ENCODE data around the gene GNGT1.

Gene GNGT1

DNA sequence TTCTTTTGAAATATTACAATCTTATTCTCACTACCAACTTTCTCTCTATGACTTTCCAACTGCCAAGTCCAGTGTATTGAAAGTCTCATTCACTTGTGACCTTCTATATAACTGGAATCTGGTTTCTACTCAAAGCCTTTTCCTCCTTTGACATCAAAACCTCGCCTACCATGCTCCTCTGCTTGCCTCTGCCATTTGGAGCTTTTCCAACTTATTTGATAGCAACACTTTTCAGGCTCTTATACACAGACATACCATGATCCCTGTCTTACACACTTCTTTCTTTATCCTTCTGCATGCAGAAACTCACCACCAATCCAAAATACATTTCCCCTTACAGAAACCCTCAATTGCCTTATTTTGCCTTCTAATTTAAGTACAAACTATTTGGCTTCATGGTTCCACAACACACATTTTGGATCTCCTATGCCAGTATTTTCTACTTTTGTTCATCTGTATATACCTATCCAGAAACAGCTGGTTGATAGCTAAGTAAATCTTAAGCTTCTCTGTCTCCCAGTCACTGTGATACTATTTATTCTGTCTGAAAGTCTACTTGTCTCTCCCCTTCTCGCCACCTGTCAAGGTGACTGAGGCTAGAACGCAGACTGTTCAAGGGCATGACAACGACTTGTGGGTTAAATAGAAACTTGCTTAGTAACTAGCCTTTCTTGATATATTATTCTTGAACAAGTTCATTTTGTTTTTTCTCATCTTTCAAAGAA lies 37.6 kb downstream of the GNGT1 start:
- no peak for DNase-seq

DNA sequence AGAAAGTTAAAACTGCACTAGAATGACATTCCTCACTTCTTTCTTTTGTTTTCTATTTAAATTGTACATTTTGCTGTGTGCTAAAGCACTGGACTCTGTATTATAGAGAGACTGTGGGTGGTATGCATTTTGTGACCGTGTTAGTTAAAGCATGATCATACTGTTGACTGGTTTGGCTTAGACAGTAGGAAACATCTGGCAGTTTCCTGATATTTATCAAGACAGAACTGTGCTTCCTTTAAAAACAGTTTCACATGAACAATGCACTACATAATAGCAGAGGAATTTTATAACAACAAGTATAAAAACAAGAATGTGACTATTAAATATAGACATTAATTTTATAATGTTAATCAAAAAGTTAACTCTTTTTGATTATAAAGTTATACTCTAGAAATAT lies 38.3 kb downstream of the GNGT1 start:
- DNase-seq, result no peak

DNA sequence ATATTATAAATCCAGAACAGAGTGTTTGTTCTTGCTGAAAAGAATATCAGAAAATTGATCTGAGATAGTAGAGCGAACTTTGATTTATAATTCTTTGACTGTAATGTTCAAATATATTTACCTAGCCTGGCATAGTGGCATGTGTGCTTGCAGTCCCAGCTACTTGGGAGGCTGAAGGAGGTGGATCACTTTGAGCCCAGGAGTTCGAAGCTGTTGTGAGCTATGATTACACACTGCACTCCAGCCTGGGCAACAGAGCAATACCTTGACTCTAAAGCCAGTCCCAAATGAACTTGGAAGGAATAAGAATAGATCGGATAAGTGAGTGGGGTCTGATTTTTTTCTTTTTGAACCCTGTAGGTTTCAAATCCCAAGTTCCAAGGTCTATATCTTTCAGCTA lies 38.7 kb downstream of the GNGT1 start:
- no peak for DNase-seq

DNA sequence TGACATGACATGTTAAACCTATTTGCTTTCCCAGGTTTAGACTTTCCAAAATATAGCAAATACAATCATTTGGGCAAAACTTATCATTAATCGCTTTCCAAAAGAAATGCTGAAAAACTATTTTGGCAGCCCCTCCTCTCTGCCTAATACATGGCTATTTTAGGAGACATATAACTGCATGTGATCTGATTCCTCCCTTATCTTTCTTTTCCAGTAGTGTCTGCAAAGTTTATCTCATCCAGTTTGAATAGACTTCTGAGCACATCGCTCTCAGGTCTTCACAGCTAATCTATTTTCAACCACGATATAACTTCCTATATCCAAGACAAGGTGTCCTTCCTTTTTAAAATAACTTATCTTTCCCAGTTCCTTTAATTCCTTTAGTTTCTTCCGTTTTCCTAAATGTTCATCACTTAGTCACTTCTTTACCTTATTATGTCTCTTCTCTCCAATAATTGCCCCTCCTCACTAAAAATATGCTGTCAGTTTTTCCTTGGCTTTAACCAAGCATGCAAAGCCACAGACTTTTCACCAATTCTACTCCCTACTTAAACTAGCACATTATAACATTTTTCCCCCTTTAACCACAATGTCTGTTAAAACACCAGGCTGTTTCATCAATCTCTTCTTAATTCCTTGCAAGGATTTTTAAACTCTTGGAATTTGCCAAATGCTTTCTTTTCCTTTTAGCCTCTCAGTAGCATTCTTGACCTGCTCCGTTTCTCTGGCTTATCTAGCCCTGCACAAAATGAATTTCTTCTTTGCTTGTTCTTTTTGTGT lies 39.6 kb downstream of the GNGT1 start:
- no peak for DNase-seq

DNA sequence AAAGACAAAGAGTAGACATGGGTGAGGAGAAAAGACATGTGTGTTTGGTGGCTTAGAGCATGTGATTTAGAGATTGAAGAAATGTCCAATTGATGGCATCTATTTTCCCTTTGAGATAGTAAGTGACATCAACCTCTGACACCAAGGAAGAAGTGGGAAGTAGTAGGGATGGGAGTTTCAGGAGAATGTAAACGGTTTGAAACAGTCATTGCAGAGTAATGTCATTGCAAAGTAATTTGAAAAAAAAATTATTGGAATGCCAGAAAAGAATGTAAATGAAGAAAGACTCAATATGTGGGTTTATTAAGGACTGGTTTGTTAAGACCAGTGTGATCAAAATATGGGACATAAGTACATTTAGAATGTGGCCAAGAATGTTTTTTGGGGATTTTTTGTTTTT lies 41.7 kb downstream of the GNGT1 start:
- DNase-seq, result no peak

DNA sequence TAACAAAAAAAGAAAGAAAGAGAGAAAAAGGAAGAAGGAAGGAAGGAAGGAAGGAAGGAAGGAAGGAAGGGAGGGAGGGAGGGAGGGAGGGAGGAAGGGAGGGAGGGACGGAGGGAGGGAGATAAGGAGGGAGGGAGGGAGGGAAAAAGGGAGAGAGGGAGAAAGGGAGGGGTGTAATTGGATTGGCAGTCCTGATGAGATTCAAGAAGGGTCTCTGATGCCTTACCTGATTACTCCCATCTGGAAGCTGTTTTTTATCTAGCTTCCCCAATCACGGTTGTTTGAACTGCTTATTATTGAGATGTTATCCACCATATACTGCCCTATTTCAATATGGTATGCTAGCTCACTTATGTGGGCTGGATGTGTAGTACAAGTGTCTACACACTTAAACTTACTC lies 42.5 kb downstream of the GNGT1 start:
- DNase-seq, result no peak

DNA sequence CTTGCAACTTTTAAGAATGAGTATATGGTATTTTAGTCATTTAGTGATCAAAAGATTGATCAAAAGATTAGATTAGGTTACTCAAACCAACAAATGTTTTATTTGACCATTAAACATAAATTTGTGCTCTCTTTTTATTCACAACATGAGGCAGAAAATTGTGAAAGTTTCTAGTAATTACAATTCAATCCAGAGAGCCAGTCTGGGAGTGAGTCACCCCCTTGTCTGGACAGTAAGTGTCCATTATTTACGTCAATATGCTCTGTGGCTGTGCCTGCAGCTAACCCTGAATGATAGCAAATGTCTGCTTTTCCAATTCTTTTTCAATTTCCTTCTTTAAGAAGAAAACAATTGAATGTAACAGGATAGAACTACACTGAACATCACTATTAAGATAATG lies 43.1 kb downstream of the GNGT1 start:
- DNase-seq, result no peak

DNA sequence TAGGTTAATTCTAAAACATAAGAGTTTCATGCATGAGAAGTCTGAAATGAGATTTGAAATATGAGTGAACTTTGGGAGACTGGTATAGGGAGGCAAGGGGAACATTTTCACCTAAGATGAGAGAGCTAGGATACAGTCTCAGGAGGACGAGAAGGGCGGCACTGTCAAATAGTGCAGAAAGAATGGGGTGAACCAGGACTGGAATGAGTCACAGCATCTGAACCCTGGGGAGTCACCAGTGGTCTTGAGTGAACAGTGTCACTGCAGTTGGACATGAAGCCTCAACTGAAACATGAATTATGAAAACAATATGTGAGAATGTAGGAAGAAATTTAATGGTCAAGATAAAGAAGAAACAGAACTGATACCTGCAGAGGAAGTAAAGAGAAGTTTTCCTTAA lies 48.9 kb downstream of the GNGT1 start:
- DNase-seq, result no peak

DNA sequence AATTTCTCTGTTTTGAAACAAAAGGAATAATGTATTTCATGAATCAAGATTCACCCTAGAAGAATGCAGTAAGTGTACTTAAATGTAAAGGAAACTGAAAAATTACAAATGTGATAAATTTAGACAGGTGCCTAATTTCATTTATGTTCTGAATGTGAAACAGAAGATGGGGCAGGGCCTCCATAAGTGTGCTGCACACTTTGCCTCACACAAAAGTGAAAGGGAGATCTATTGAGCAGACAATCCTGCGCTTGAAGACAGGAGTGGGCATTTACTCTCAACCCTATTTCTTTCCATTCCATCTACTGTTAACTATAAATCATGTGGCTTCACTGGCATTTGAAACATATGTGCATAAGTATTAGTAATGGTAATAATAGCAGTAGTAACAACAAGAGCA lies 51.4 kb downstream of the GNGT1 start:
- no peak for DNase-seq

DNA sequence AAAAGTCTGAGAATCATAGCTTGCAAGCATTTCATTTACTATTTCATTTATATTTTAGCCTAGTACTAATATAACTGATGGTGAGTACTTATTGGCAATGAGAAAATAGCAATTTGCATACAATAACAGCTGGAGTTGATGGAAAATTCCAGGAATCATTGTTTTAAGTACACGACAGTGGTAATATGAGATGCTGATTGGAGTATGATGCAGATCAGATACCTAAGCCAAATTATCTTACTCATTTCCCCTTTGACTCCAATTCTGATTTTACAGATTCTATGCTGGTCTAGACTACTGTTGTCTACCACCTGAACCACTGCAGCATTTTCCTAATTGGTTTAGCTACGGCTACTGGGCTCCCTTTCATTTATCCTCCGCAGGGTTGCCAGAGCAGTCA lies 51.8 kb downstream of the GNGT1 start:
- no peak for DNase-seq

DNA sequence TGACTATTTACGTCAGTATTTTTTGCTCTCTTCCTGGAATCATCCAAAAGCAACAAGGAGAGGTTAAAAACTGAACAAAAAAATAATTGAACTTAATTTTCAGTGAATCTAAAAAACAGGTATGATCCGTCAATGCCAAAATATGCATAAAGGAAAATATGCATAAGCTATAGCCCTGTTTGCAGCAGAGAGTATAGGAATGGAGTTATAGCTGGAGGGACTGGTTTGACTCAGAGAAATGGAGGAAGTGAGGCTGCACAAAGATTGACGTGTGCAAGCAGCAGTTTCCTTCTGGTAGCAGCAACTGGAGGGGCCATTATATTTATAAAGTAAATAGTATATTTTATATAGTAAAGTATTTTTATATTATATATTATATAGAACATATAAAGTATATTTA lies 52.3 kb downstream of the GNGT1 start:
- DNase-seq, result no peak

All from activated gamma-delta T cell treated with Interleukin-2 at 50 U/mL for 16 hours (primary cell).